ENCODE data around the gene ACOX2. TPM values are rescaled to one million over a fixed set of nuclear protein-coding genes. Genes with fewer than 3 reads are reported as not detected.

Gene ACOX2
- polyA plus RNA-seq, 2 of the 4 experiments (the other 2 are of a cell fraction): 4.8 to 23.2 TPM

DNA sequence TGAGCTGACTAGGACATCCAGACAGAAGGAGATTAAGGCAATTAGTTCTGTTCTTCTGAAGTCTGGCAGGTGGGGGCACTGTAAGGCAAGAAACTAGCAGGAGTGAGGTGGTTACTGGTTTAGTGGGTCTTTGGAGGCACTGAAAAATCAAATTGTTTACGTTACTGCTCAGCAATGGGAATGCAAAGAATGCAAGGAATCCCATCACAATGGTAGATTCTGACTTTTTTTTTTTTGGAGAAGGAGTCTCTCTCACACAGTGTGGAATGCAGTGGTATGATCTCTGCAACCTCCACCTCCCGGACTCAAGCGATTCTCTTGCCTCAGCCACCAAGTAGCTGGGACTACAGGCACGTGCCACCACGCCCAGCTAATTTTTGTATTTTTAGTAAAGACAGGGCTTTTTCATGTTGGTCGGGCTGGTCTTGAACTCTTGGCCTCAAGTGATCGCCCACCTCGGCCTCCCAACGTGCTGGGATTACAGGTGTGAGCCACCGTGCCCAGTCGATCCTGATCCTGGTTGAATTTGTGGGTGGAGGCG, 23.9 kb upstream of the ACOX2 start:
- FAIRE-seq (no peak), ATAC-seq (peak; percentile 76 to 80), DNase-seq (ENCODE audit: low read depth in 1 of 2, low spot score in 1 of 2) (peak; percentile 42 to 67)
- peak overlapping the region; percentile 14; the same call in 1 of the 3 replicates for H3K4me2 ChIP-seq
- POLR2A ChIA-PET: no interaction called here
- TF ChIP-seq SREBF2 (IDR thresholded peaks at IDR 0.05): no peak
- TF ChIP-seq REST (IDR thresholded peaks at IDR 0.05): no peak
- TF ChIP-seq, protein P1, sequence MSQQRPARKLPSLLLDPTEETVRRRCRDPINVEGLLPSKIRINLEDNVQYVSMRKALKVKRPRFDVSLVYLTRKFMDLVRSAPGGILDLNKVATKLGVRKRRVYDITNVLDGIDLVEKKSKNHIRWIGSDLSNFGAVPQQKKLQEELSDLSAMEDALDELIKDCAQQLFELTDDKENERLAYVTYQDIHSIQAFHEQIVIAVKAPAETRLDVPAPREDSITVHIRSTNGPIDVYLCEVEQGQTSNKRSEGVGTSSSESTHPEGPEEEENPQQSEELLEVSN (IDR thresholded peaks at IDR 0.05; ENCODE audit: borderline replicate concordance, low read depth): no peak
- TF ChIP-seq FOSL2 (IDR thresholded peaks at IDR 0.05): no peak
- TF ChIP-seq FOSL2 (CRISPR knock-in tag; IDR thresholded peaks at IDR 0.05): no peak
- TF ChIP-seq, protein P2, sequence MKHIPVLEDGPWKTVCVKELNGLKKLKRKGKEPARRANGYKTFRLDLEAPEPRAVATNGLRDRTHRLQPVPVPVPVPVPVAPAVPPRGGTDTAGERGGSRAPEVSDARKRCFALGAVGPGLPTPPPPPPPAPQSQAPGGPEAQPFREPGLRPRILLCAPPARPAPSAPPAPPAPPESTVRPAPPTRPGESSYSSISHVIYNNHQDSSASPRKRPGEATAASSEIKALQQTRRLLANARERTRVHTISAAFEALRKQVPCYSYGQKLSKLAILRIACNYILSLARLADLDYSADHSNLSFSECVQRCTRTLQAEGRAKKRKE (CRISPR knock-in tag; IDR thresholded peaks at IDR 0.05; ENCODE audit: low read depth): no peak
- no peak for TF ChIP-seq ZFP36 (IDR thresholded peaks at IDR 0.05; ENCODE audit: borderline replicate concordance, partially characterized antibody)
- no peak for TF ChIP-seq ZSCAN20 (CRISPR knock-in tag; IDR thresholded peaks at IDR 0.05)
- TF ChIP-seq CBX2 (IDR thresholded peaks at IDR 0.05; ENCODE audit: borderline replicate concordance, low read depth): no peak
- TF ChIP-seq RAD21 (conservative IDR thresholded peaks at IDR 0.05 in 1 of 2, IDR thresholded peaks at IDR 0.05 in 1 of 2): peak; percentile 50 to 76
- no peak for TF ChIP-seq CHD4 (IDR thresholded peaks at IDR 0.05; ENCODE audit: borderline replicate concordance)
- no peak for TF ChIP-seq BHLHE40 (IDR thresholded peaks at IDR 0.05; ENCODE audit: low read depth, low read length)
- TF ChIP-seq ZNF302 (CRISPR knock-in tag; IDR thresholded peaks at IDR 0.05): no peak
- no peak for TF ChIP-seq PHF8 (IDR thresholded peaks at IDR 0.05; ENCODE audit: borderline replicate concordance, low read depth)
- TF ChIP-seq, protein P3, sequence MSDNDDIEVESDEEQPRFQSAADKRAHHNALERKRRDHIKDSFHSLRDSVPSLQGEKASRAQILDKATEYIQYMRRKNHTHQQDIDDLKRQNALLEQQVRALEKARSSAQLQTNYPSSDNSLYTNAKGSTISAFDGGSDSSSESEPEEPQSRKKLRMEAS (IDR thresholded peaks at IDR 0.05): peak; percentile 65
- 0 out of 3 replicates have a peak, but pooled peaks have one; percentile 16 for TF ChIP-seq SMC3 (IDR thresholded peaks at IDR 0.05)
- no peak for TF ChIP-seq POLR2AphosphoS2 (conservative IDR thresholded peaks at IDR 0.05; ENCODE audit: low read length)
- TF ChIP-seq JUNB (IDR thresholded peaks at IDR 0.05): no peak
- TF ChIP-seq CHD2 (IDR thresholded peaks at IDR 0.05; ENCODE audit: low read length, partially characterized antibody): no peak
- no peak for TF ChIP-seq NPAS2 (CRISPR knock-in tag; IDR thresholded peaks at IDR 0.05; ENCODE audit: borderline replicate concordance)
- TF ChIP-seq, protein P4, sequence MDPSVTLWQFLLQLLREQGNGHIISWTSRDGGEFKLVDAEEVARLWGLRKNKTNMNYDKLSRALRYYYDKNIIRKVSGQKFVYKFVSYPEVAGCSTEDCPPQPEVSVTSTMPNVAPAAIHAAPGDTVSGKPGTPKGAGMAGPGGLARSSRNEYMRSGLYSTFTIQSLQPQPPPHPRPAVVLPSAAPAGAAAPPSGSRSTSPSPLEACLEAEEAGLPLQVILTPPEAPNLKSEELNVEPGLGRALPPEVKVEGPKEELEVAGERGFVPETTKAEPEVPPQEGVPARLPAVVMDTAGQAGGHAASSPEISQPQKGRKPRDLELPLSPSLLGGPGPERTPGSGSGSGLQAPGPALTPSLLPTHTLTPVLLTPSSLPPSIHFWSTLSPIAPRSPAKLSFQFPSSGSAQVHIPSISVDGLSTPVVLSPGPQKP (IDR thresholded peaks at IDR 0.05; ENCODE audit: low read depth, low read length): no peak
- TF ChIP-seq HMGXB4 (CRISPR knock-in tag; IDR thresholded peaks at IDR 0.05; ENCODE audit: borderline replicate concordance): no peak
- TF ChIP-seq CTCF (IDR thresholded peaks at IDR 0.05): peak; percentile 33
- peak; percentile 16; the same call in 1 of the 2 replicates for TF ChIP-seq GATA3 (IDR thresholded peaks at IDR 0.05; ENCODE audit: borderline replicate concordance)
- peaks cover 32% of the 10 kb centered on the region for H3K4me1 ChIP-seq
- no peaks in the 10 kb centered on the region for H3K9me3 ChIP-seq
- 44% methylated on average over 12 of the region's 12 CpGs for WGBS (ENCODE audit: missing lambda C conversion rate)
- CTCF ChIA-PET: interaction anchor here (0.6 to 7.9 kb wide), 11 partner anchors 9 to 693 kb away, joined by 3 to 60 read pairs (median 3); no protein-coding TSS in a partner anchor
- peak overlapping the region; percentile 38 to 66; a peak in 4 of 6 replicates for H3K27ac ChIP-seq
- H3K4me3 ChIP-seq: no peak overlapping the region
